ENCODE data around the gene ARHGAP8. TPM values are rescaled to one million over a fixed set of nuclear protein-coding genes. Genes with fewer than 3 reads are reported as not detected.

The ARHGAP8 gene
- total RNA-seq, 1 donor from 2014 or later: 0.49 TPM

- no peaks in the 10 kb centered on the region for H3K36me3 Mint-ChIP-seq (ENCODE audit: low read depth)
- no peak for ATAC-seq (ENCODE audit: low read depth)
- H3K9me3 Mint-ChIP-seq: peaks cover 2% of the 10 kb centered on the region
- peaks cover 51% of the 10 kb centered on the region for H3K27me3 Mint-ChIP-seq
- peaks cover 4% of the 10 kb centered on the region for H3K4me1 Mint-ChIP-seq
- ChIA-PET CTCF (no interaction called here), POLR2A (interaction anchor here (0.8 kb wide), 1 partner anchor 10 kb away, joined by 4 read pairs; no protein-coding TSS in a partner anchor)
- H3K4me3 Mint-ChIP-seq: peak overlapping the region; percentile 71
- TF ChIP-seq, protein P1, sequence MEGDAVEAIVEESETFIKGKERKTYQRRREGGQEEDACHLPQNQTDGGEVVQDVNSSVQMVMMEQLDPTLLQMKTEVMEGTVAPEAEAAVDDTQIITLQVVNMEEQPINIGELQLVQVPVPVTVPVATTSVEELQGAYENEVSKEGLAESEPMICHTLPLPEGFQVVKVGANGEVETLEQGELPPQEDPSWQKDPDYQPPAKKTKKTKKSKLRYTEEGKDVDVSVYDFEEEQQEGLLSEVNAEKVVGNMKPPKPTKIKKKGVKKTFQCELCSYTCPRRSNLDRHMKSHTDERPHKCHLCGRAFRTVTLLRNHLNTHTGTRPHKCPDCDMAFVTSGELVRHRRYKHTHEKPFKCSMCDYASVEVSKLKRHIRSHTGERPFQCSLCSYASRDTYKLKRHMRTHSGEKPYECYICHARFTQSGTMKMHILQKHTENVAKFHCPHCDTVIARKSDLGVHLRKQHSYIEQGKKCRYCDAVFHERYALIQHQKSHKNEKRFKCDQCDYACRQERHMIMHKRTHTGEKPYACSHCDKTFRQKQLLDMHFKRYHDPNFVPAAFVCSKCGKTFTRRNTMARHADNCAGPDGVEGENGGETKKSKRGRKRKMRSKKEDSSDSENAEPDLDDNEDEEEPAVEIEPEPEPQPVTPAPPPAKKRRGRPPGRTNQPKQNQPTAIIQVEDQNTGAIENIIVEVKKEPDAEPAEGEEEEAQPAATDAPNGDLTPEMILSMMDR (IDR thresholded peaks at IDR 0.05): no peak
- intact Hi-C loops (cut with micrococcal nuclease): no loop called here
- H3K27ac Mint-ChIP-seq: no peak overlapping the region
- no peak for DNase-seq
Measured at GRCh38 chr22:44753189-44754042, 1.0 kb downstream of the ARHGAP8 start.

DNA sequence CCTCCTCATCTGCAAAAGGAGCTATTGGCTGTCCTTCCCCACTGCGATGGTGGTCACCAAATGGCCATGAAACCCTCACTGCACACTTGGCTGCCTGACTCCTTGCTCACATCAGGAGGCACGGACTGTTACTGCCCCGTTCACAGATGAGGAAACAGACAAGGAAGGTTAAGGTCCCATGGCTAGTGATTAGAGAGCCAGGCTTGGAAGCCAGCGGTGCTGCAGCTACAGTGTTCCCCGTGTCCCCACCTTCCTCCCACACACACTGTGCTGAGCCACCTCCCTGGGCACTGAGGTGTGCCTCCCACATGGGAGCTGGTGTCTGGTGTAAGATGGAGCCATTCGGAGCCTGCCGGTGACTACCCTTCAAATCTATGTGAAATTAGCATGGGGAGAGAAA, 2.6 kb downstream of the ARHGAP8 start:
- H3K27ac Mint-ChIP-seq: no peak overlapping the region
- peaks cover 4% of the 10 kb centered on the region for H3K4me1 Mint-ChIP-seq
- no peak for ATAC-seq (ENCODE audit: low read depth)
- CTCF ChIA-PET: no interaction called here
- TF ChIP-seq, protein P1 (IDR thresholded peaks at IDR 0.05): no peak
- no peaks in the 10 kb centered on the region for H3K36me3 Mint-ChIP-seq (ENCODE audit: low read depth)
- intact Hi-C loops (cut with micrococcal nuclease): no loop called here
- peaks cover 2% of the 10 kb centered on the region for H3K9me3 Mint-ChIP-seq
- POLR2A ChIA-PET: no interaction called here
- H3K27me3 Mint-ChIP-seq: peaks cover 56% of the 10 kb centered on the region
- no peak for DNase-seq
- H3K4me3 Mint-ChIP-seq: no peak overlapping the region

DNA sequence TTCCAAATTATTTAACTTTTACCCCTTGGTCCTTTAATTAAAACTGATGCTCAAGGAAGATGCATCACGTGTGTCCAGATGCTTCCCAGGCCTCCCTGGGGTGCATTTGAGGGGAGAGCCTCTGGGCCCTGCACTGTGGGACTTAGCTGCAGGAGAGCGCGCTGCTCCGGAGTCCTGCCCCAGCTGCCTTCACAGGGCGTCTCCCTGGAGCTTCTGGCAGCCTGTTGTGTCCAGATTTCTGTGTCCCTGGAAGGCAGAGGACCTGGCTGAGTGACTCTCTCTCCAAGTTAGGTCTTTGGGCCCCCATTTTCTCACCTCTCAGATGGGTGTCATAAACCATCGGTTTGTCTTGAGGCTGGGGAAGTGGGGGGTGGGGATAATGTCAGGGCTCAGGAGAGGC, 3.0 kb downstream of the ARHGAP8 start:
- POLR2A ChIA-PET: no interaction called here
- CTCF ChIA-PET: no interaction called here
- Mint-ChIP-seq H3K27ac (no peak overlapping the region), H3K4me3 (no peak overlapping the region), H3K9me3 (peaks cover 1% of the 10 kb centered on the region), H3K36me3 (ENCODE audit: low read depth) (no peaks in the 10 kb centered on the region), H3K4me1 (peaks cover 4% of the 10 kb centered on the region), H3K27me3 (peaks cover 52% of the 10 kb centered on the region)
- no peak for ATAC-seq (ENCODE audit: low read depth)
- intact Hi-C loops (cut with micrococcal nuclease): no loop called here
- no peak for DNase-seq
- TF ChIP-seq, protein P1 (IDR thresholded peaks at IDR 0.05): no peak

DNA sequence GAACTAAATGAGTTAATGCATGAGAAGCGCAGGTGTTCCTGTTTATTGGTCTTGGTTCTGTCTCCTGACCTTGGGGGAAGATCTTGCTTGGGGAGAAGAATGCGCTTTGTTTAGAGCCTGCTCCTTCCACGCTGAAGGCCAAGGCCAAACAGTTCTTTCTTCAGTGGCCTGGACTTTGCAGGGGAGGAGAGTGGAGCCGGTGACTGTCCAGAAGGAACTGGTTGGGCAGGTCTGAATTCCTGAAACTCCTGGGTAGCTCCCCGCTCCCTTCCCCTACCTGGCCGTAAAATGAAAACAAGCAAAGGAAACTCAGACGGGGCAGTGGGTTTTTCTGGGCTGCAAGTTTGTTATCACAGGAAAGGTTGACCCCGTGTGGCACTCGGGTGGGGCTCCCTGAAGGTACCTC, 3.6 kb downstream of the ARHGAP8 start:
- Mint-ChIP-seq H3K27ac (no peak overlapping the region), H3K27me3 (peaks cover 50% of the 10 kb centered on the region), H3K9me3 (no peaks in the 10 kb centered on the region), H3K36me3 (ENCODE audit: low read depth) (no peaks in the 10 kb centered on the region), H3K4me1 (peaks cover 4% of the 10 kb centered on the region), H3K4me3 (no peak overlapping the region)
- ATAC-seq (ENCODE audit: low read depth) (no peak), DNase-seq (no peak)
- POLR2A ChIA-PET: no interaction called here
- CTCF ChIA-PET: no interaction called here
- intact Hi-C loops (cut with micrococcal nuclease): no loop called here
- TF ChIP-seq, protein P1 (IDR thresholded peaks at IDR 0.05): no peak

- TF ChIP-seq, protein P1 (IDR thresholded peaks at IDR 0.05): no peak
- H3K27ac Mint-ChIP-seq: no peak overlapping the region
- peaks cover 7% of the 10 kb centered on the region for H3K9me3 Mint-ChIP-seq
- no peaks in the 10 kb centered on the region for H3K4me1 Mint-ChIP-seq
- ChIA-PET CTCF (no interaction called here), POLR2A (no interaction called here)
- H3K36me3 Mint-ChIP-seq (ENCODE audit: low read depth): no peaks in the 10 kb centered on the region
- peaks cover 37% of the 10 kb centered on the region for H3K27me3 Mint-ChIP-seq
- no peak overlapping the region for H3K4me3 Mint-ChIP-seq
- intact Hi-C loops (cut with micrococcal nuclease): no loop called here
- DNase-seq (no peak), ATAC-seq (ENCODE audit: low read depth) (no peak)
Measured at GRCh38 chr22:44758344-44758973, 6.1 kb downstream of the ARHGAP8 start.
